ENCODE data around the gene AEBP2.
"Not testable (repeated sequence)": the region's sequence is repeated elsewhere in the genome, so short reads cannot be mapped to it uniquely, and the experiment has no call there.

AEBP2 gene

GRCh38 chr12:19402743-19403431 lies 36.4 kb upstream of the AEBP2 start:
- Histone ChIP-seq H3K4me1 (ENCODE audit: control insufficient read depth, insufficient read depth, low read length, poor library complexity, severe bottlenecking) (peaks cover 7% of the 10 kb centered on the region), H3K9me3 (ENCODE audit: control insufficient read depth, low read length) (no peaks in the 10 kb centered on the region), H3K4me3 (ENCODE audit: insufficient read depth, low read depth, low read length, poor library complexity, severe bottlenecking) (no peak overlapping the region), H3K36me3 (ENCODE audit: control insufficient read depth, insufficient read depth, low read length) (no peaks in the 10 kb centered on the region), H3K27me3 (replicated peaks; ENCODE audit: control insufficient read depth, insufficient read depth, low read length, poor library complexity, severe bottlenecking) (no peaks in the 10 kb centered on the region), H3K27ac (ENCODE audit: insufficient read depth, low read length, poor library complexity, severe bottlenecking) (no peak overlapping the region)
- DNase-seq = no peak

- no peaks in the 10 kb centered on the region for H3K9me3 ChIP-seq (ENCODE audit: control insufficient read depth, low read length)
- DNase-seq = no peak
- no peak overlapping the region for H3K27ac ChIP-seq (ENCODE audit: insufficient read depth, low read length, poor library complexity, severe bottlenecking)
- H3K4me3 ChIP-seq (ENCODE audit: insufficient read depth, low read depth, low read length, poor library complexity, severe bottlenecking) = no peak overlapping the region
- H3K27me3 ChIP-seq (replicated peaks; ENCODE audit: control insufficient read depth, insufficient read depth, low read length, poor library complexity, severe bottlenecking) = no peaks in the 10 kb centered on the region
- no peaks in the 10 kb centered on the region for H3K36me3 ChIP-seq (ENCODE audit: control insufficient read depth, insufficient read depth, low read length)
- H3K4me1 ChIP-seq (ENCODE audit: control insufficient read depth, insufficient read depth, low read length, poor library complexity, severe bottlenecking) = peaks cover 7% of the 10 kb centered on the region
These were observed 34.9 kb upstream of the AEBP2 start for GRCh38 chr12:19404242-19404880.

GRCh38 chr12:19409376-19409775 lies 29.9 kb upstream of the AEBP2 start:
- H3K4me3 ChIP-seq (ENCODE audit: insufficient read depth, low read depth, low read length, poor library complexity, severe bottlenecking) = no peak overlapping the region
- H3K4me1 ChIP-seq (ENCODE audit: control insufficient read depth, insufficient read depth, low read length, poor library complexity, severe bottlenecking) = peaks cover 3% of the 10 kb centered on the region
- no peaks in the 10 kb centered on the region for H3K9me3 ChIP-seq (ENCODE audit: control insufficient read depth, low read length)
- no peaks in the 10 kb centered on the region for H3K36me3 ChIP-seq (ENCODE audit: control insufficient read depth, insufficient read depth, low read length)
- no peak overlapping the region for H3K27ac ChIP-seq (ENCODE audit: insufficient read depth, low read length, poor library complexity, severe bottlenecking)
- DNase-seq = no peak
- no peaks in the 10 kb centered on the region for H3K27me3 ChIP-seq (replicated peaks; ENCODE audit: control insufficient read depth, insufficient read depth, low read length, poor library complexity, severe bottlenecking)

- no peaks in the 10 kb centered on the region for H3K4me1 ChIP-seq (ENCODE audit: control insufficient read depth, insufficient read depth, low read length, poor library complexity, severe bottlenecking)
- no peak overlapping the region for H3K27ac ChIP-seq (ENCODE audit: insufficient read depth, low read length, poor library complexity, severe bottlenecking)
- no peak overlapping the region for H3K4me3 ChIP-seq (ENCODE audit: insufficient read depth, low read depth, low read length, poor library complexity, severe bottlenecking)
- no peaks in the 10 kb centered on the region for H3K9me3 ChIP-seq (ENCODE audit: control insufficient read depth, low read length)
- no peaks in the 10 kb centered on the region for H3K27me3 ChIP-seq (replicated peaks; ENCODE audit: control insufficient read depth, insufficient read depth, low read length, poor library complexity, severe bottlenecking)
- DNase-seq = no peak
- no peaks in the 10 kb centered on the region for H3K36me3 ChIP-seq (ENCODE audit: control insufficient read depth, insufficient read depth, low read length)
These were observed 29.1 kb upstream of the AEBP2 start for GRCh38 chr12:19410211-19410610.

GRCh38 chr12:19410629-19411185 lies 28.6 kb upstream of the AEBP2 start:
- Histone ChIP-seq H3K36me3 (ENCODE audit: control insufficient read depth, insufficient read depth, low read length) (no peaks in the 10 kb centered on the region), H3K27ac (ENCODE audit: insufficient read depth, low read length, poor library complexity, severe bottlenecking) (no peak overlapping the region), H3K9me3 (ENCODE audit: control insufficient read depth, low read length) (no peaks in the 10 kb centered on the region), H3K27me3 (replicated peaks; ENCODE audit: control insufficient read depth, insufficient read depth, low read length, poor library complexity, severe bottlenecking) (no peaks in the 10 kb centered on the region), H3K4me1 (ENCODE audit: control insufficient read depth, insufficient read depth, low read length, poor library complexity, severe bottlenecking) (no peaks in the 10 kb centered on the region), H3K4me3 (ENCODE audit: insufficient read depth, low read depth, low read length, poor library complexity, severe bottlenecking) (no peak overlapping the region)
- DNase-seq = no peak

- H3K36me3 ChIP-seq (ENCODE audit: control insufficient read depth, insufficient read depth, low read length) = no peaks in the 10 kb centered on the region
- DNase-seq = no peak
- no peak overlapping the region for H3K4me3 ChIP-seq (ENCODE audit: insufficient read depth, low read depth, low read length, poor library complexity, severe bottlenecking)
- H3K4me1 ChIP-seq (ENCODE audit: control insufficient read depth, insufficient read depth, low read length, poor library complexity, severe bottlenecking) = no peaks in the 10 kb centered on the region
- H3K27me3 ChIP-seq (replicated peaks; ENCODE audit: control insufficient read depth, insufficient read depth, low read length, poor library complexity, severe bottlenecking) = no peaks in the 10 kb centered on the region
- no peaks in the 10 kb centered on the region for H3K9me3 ChIP-seq (ENCODE audit: control insufficient read depth, low read length)
- no peak overlapping the region for H3K27ac ChIP-seq (ENCODE audit: insufficient read depth, low read length, poor library complexity, severe bottlenecking)
These were observed 27.8 kb upstream of the AEBP2 start for GRCh38 chr12:19411234-19412204.

GRCh38 chr12:19412844-19413243 lies 26.4 kb upstream of the AEBP2 start:
- Histone ChIP-seq H3K4me1 (ENCODE audit: control insufficient read depth, insufficient read depth, low read length, poor library complexity, severe bottlenecking) (no peaks in the 10 kb centered on the region), H3K9me3 (ENCODE audit: control insufficient read depth, low read length) (no peaks in the 10 kb centered on the region), H3K27ac (ENCODE audit: insufficient read depth, low read length, poor library complexity, severe bottlenecking) (no peak overlapping the region), H3K36me3 (ENCODE audit: control insufficient read depth, insufficient read depth, low read length) (no peaks in the 10 kb centered on the region), H3K27me3 (replicated peaks; ENCODE audit: control insufficient read depth, insufficient read depth, low read length, poor library complexity, severe bottlenecking) (no peaks in the 10 kb centered on the region), H3K4me3 (ENCODE audit: insufficient read depth, low read depth, low read length, poor library complexity, severe bottlenecking) (no peak overlapping the region)
- DNase-seq = no peak

GRCh38 chr12:19413582-19413981 lies 25.7 kb upstream of the AEBP2 start:
- H3K9me3 ChIP-seq (ENCODE audit: control insufficient read depth, low read length); H3K4me1 ChIP-seq (ENCODE audit: control insufficient read depth, insufficient read depth, low read length, poor library complexity, severe bottlenecking): not testable (repeated sequence)

GRCh38 chr12:19415563-19415962 lies 23.7 kb upstream of the AEBP2 start:
- DNase-seq = no peak
- no peaks in the 10 kb centered on the region for H3K4me1 ChIP-seq (ENCODE audit: control insufficient read depth, insufficient read depth, low read length, poor library complexity, severe bottlenecking)
- H3K4me3 ChIP-seq (ENCODE audit: insufficient read depth, low read depth, low read length, poor library complexity, severe bottlenecking) = no peak overlapping the region
- H3K27ac ChIP-seq (ENCODE audit: insufficient read depth, low read length, poor library complexity, severe bottlenecking) = no peak overlapping the region
- H3K27me3 ChIP-seq (replicated peaks; ENCODE audit: control insufficient read depth, insufficient read depth, low read length, poor library complexity, severe bottlenecking) = no peaks in the 10 kb centered on the region
- no peaks in the 10 kb centered on the region for H3K36me3 ChIP-seq (ENCODE audit: control insufficient read depth, insufficient read depth, low read length)
- H3K9me3 ChIP-seq (ENCODE audit: control insufficient read depth, low read length) = no peaks in the 10 kb centered on the region

More at GRCh38 chr12:19413582-19413981, 25.7 kb upstream of the AEBP2 start:
- DNase-seq; H3K27me3 ChIP-seq (replicated peaks; ENCODE audit: control insufficient read depth, insufficient read depth, low read length, poor library complexity, severe bottlenecking); H3K27ac ChIP-seq (ENCODE audit: insufficient read depth, low read length, poor library complexity, severe bottlenecking); H3K36me3 ChIP-seq (ENCODE audit: control insufficient read depth, insufficient read depth, low read length); H3K4me3 ChIP-seq (ENCODE audit: insufficient read depth, low read depth, low read length, poor library complexity, severe bottlenecking): not testable (repeated sequence)

Measured in effector memory CD4-positive, alpha-beta T cell (primary cell).